Glutamatergic neuron (in vitro differentiated cells): ENCODE results near the gene DHX29. TPM values are rescaled to one million over a fixed set of nuclear protein-coding genes. Genes with fewer than 3 reads are reported as not detected.

Experiments used
- DNase-seq: peaks from one replicate; pipeline ENCODE4 v3.0.0; 2022
- H3K27ac Mint-ChIP-seq: one replicate; pipeline ENCODE4 v1.8.0; 2020; ENCODE audit warnings: mild to moderate bottlenecking, mixed read lengths, inconsistent platforms; ENCODE audit not compliant: unreplicated experiment
- H3K27me3 Mint-ChIP-seq: one replicate; pipeline ENCODE4 v1.8.0; 2020; ENCODE audit warnings: mild to moderate bottlenecking, moderate library complexity, mixed read lengths, inconsistent platforms; ENCODE audit not compliant: unreplicated experiment
- H3K36me3 Mint-ChIP-seq: one replicate; pipeline ENCODE4 v1.8.0; 2020; ENCODE audit warnings: mild to moderate bottlenecking, mixed read lengths, inconsistent platforms; ENCODE audit not compliant: unreplicated experiment
- H3K4me1 Mint-ChIP-seq: one replicate; pipeline ENCODE4 v1.8.0; 2020; ENCODE audit warnings: mild to moderate bottlenecking, low read depth, mixed read lengths, inconsistent platforms; ENCODE audit not compliant: unreplicated experiment
- H3K4me3 Mint-ChIP-seq: one replicate; pipeline ENCODE4 v1.8.0; 2020; ENCODE audit warnings: mild to moderate bottlenecking, mixed read lengths, inconsistent platforms; ENCODE audit not compliant: unreplicated experiment
- H3K9me3 Mint-ChIP-seq: one replicate; pipeline ENCODE4 v1.8.0; 2020; ENCODE audit warnings: mild to moderate bottlenecking, moderate library complexity, mixed read lengths, inconsistent platforms; ENCODE audit not compliant: unreplicated experiment
- CTCF ChIP-seq: fragments of 200-600 bp; sonication (generic); IDR thresholded peaks from one replicate; pipeline ENCODE4 v1.5.0; 2021; ENCODE audit not compliant: partially characterized antibody, unreplicated experiment
- total RNA-seq: library from RNA; stranded (reverse); fragmentation: NEBNext Ultra II Directional; extraction: Animal tissue kit (Norgen Biotek cat#: 25700); gene quantifications from one replicate; pipeline ENCODE4 v1.2.1, GENCODE V29; 2021; ENCODE audit not compliant: unreplicated experiment

The DHX29 gene
- total RNA-seq, 1 donor from 2014 or later = 22.9 TPM

GRCh38 chr5:55338092-55338613 lies 30.7 kb upstream of the DHX29 start:
- H3K27me3 Mint-ChIP-seq = no peaks in the 10 kb centered on the region
- H3K9me3 Mint-ChIP-seq = no peaks in the 10 kb centered on the region
- H3K4me3 Mint-ChIP-seq = no peak overlapping the region
- H3K27ac Mint-ChIP-seq = no peak overlapping the region
- no peaks in the 10 kb centered on the region for H3K4me1 Mint-ChIP-seq
- no peak for TF ChIP-seq CTCF
- DNase-seq = no peak
- H3K36me3 Mint-ChIP-seq = no peaks in the 10 kb centered on the region

DNA sequence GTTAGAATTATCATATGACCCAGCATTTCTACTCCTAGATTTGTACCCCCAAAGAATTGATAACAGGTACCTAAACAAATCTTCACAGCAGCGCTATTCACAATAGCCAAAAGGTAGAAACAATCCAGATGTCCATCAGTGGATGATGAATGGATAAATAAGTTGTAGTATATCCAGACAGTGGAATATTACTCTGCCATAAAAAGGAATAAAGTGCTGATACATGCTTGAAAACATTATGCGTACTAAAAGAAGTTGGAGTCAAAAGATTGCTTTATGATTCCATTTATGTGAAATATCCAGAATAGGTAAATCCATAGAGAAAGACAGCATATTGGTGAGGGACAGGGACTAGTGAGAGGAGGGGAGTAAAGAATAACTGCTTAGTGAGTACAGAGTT lies 26.3 kb upstream of the DHX29 start:
- Mint-ChIP-seq H3K36me3 (no peaks in the 10 kb centered on the region), H3K4me1 (no peaks in the 10 kb centered on the region), H3K27ac (no peak overlapping the region), H3K4me3 (no peak overlapping the region), H3K9me3 (no peaks in the 10 kb centered on the region), H3K27me3 (no peaks in the 10 kb centered on the region)
- TF ChIP-seq CTCF = no peak
- DNase-seq = no peak

DNA sequence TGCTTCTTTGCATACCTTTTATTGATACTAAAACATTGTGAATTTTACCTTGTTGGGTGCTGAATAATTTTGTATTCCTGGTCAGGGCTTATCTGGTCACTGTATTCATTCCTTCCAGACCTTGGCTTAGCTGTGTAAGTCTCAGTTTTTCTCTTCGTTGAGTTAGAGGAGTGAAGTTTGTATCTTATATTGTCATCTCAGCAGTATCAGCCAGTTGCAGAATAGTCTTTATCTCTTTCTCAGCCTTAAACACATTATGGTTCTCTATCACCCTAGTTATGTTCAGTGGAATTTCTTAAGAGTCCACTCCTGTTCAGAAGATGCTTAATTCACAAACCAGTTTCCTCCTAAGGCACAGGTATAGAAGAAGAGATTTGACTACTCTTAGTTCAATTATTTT lies 25.5 kb upstream of the DHX29 start:
- Mint-ChIP-seq H3K4me1 (no peaks in the 10 kb centered on the region), H3K27ac (no peak overlapping the region), H3K9me3 (no peaks in the 10 kb centered on the region), H3K4me3 (no peak overlapping the region), H3K27me3 (no peaks in the 10 kb centered on the region), H3K36me3 (no peaks in the 10 kb centered on the region)
- TF ChIP-seq CTCF = no peak
- DNase-seq = no peak

GRCh38 chr5:55331321-55331720 lies 23.8 kb upstream of the DHX29 start:
- H3K9me3 Mint-ChIP-seq = no peaks in the 10 kb centered on the region
- H3K4me3 Mint-ChIP-seq = no peak overlapping the region
- TF ChIP-seq CTCF = no peak
- no peaks in the 10 kb centered on the region for H3K4me1 Mint-ChIP-seq
- no peak overlapping the region for H3K27ac Mint-ChIP-seq
- H3K36me3 Mint-ChIP-seq = no peaks in the 10 kb centered on the region
- no peak for DNase-seq
- H3K27me3 Mint-ChIP-seq = no peaks in the 10 kb centered on the region

DNA sequence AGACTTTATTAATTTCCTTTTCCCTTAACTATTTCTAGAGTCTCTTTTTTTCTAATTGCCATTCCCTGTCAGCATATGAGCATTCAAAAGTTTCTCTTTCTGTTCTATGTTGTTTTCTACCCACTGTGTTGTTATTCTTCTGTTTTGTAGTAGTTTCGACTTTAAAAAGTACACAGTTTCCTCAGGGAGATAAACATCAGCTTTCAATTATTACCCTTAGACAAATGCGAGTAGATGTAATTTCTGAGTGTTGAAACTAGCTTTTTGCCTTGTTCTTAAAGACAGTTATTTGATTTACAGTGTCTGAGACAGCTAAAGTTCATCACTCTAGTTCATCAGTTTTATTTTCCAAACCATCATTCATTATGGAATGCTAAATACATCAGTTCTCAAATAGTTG lies 19.8 kb upstream of the DHX29 start:
- Mint-ChIP-seq H3K27me3 (no peaks in the 10 kb centered on the region), H3K4me3 (no peak overlapping the region), H3K9me3 (no peaks in the 10 kb centered on the region), H3K36me3 (no peaks in the 10 kb centered on the region), H3K4me1 (no peaks in the 10 kb centered on the region), H3K27ac (no peak overlapping the region)
- DNase-seq = no peak
- no peak for TF ChIP-seq CTCF
